ENCODE measurements around the gene ZFP62. TPM values are rescaled to one million over a fixed set of nuclear protein-coding genes. Genes with fewer than 3 reads are reported as not detected.
"Not testable (repeated sequence)": the region's sequence is repeated elsewhere in the genome, so short reads cannot be mapped to it uniquely, and the experiment has no call there.

Gene ZFP62
- total and polyA plus RNA-seq, 2 donors (not counting 1 experiment from before 2014, with no cell fraction given): 14.4 to 24.1 TPM

GRCh38 chr5:180889381-180889780, 28.3 kb upstream of the ZFP62 start:
- no peak overlapping the region for H3K27ac ChIP-seq (ENCODE audit: insufficient read depth, low read length)
- no peaks in the 10 kb centered on the region for H3K36me3 ChIP-seq (ENCODE audit: control insufficient read depth, insufficient read depth, low read length)
- no peaks in the 10 kb centered on the region for H4K20me1 ChIP-seq (ENCODE audit: control insufficient read depth, extremely low read depth, insufficient read depth, low read length)
- H3K79me2 ChIP-seq (ENCODE audit: control insufficient read depth, insufficient read depth, low read length): no peaks in the 10 kb centered on the region
- H3K4me2 ChIP-seq (ENCODE audit: extremely low read depth, insufficient read depth, low read length): no peak overlapping the region
- DNase-seq (ENCODE audit: low read depth in 2 of 2): no peak
- no peaks in the 10 kb centered on the region for H3K4me1 ChIP-seq (ENCODE audit: control insufficient read depth, extremely low read depth, insufficient read depth, low read length)
- H3K9ac ChIP-seq (ENCODE audit: insufficient read depth, low read length): no peak overlapping the region
- TF ChIP-seq CTCF (conservative IDR thresholded peaks at IDR 0.05 in 1 of 2, IDR thresholded peaks at IDR 0.05 in 1 of 2; ENCODE audit: low read depth in 1 of 2, low read length in 2 of 2) (no peak), EZH2 (IDR thresholded peaks at IDR 0.05; ENCODE audit: low read length, missing control alignments) (no peak)
- H3K9me3 ChIP-seq (ENCODE audit: control insufficient read depth, insufficient read depth, low read depth, low read length): no peaks in the 10 kb centered on the region
- H2AFZ ChIP-seq (ENCODE audit: low read length): no peak overlapping the region
- no peak overlapping the region for H3K4me3 ChIP-seq (replicated peaks in 1 of 4; ENCODE audit: control extremely low read depth in 1 of 4, insufficient read depth in 1 of 4, low read depth in 3 of 4, low read length in 4 of 4)
- H3K27me3 ChIP-seq (ENCODE audit: control insufficient read depth, insufficient read depth, low read length): no peaks in the 10 kb centered on the region

- not testable (repeated sequence) for DNase-seq (ENCODE audit: low read depth in 2 of 2); H3K27me3 ChIP-seq (ENCODE audit: control insufficient read depth, insufficient read depth, low read length); H3K36me3 ChIP-seq (ENCODE audit: control insufficient read depth, insufficient read depth, low read length); H3K4me1 ChIP-seq (ENCODE audit: control insufficient read depth, extremely low read depth, insufficient read depth, low read length); H4K20me1 ChIP-seq (ENCODE audit: control insufficient read depth, extremely low read depth, insufficient read depth, low read length); H3K79me2 ChIP-seq (ENCODE audit: control insufficient read depth, insufficient read depth, low read length); H3K27ac ChIP-seq (ENCODE audit: insufficient read depth, low read length); H3K9ac ChIP-seq (ENCODE audit: insufficient read depth, low read length); H3K4me2 ChIP-seq (ENCODE audit: extremely low read depth, insufficient read depth, low read length); H3K9me3 ChIP-seq (ENCODE audit: control insufficient read depth, insufficient read depth, low read depth, low read length); H3K4me3 ChIP-seq (replicated peaks in 1 of 4; ENCODE audit: control extremely low read depth in 1 of 4, insufficient read depth in 1 of 4, low read depth in 3 of 4, low read length in 4 of 4); H2AFZ ChIP-seq (ENCODE audit: low read length)
These were observed 24.9 kb upstream of the ZFP62 start for GRCh38 chr5:180885845-180886529.

GRCh38 chr5:180875860-180876426, 14.9 kb upstream of the ZFP62 start:
- no peak overlapping the region for H2AFZ ChIP-seq (ENCODE audit: low read length)
- H3K4me3 ChIP-seq (replicated peaks in 1 of 4; ENCODE audit: control extremely low read depth in 1 of 4, insufficient read depth in 1 of 4, low read depth in 3 of 4, low read length in 4 of 4): no peak overlapping the region
- H3K36me3 ChIP-seq (ENCODE audit: control insufficient read depth, insufficient read depth, low read length): no peaks in the 10 kb centered on the region
- no peaks in the 10 kb centered on the region for H4K20me1 ChIP-seq (ENCODE audit: control insufficient read depth, extremely low read depth, insufficient read depth, low read length)
- H3K27me3 ChIP-seq (ENCODE audit: control insufficient read depth, insufficient read depth, low read length): no peaks in the 10 kb centered on the region
- H3K4me2 ChIP-seq (ENCODE audit: extremely low read depth, insufficient read depth, low read length): no peak overlapping the region
- TF ChIP-seq CTCF (conservative IDR thresholded peaks at IDR 0.05 in 1 of 2, IDR thresholded peaks at IDR 0.05 in 1 of 2; ENCODE audit: low read depth in 1 of 2, low read length in 2 of 2): no peak
- no peaks in the 10 kb centered on the region for H3K4me1 ChIP-seq (ENCODE audit: control insufficient read depth, extremely low read depth, insufficient read depth, low read length)
- no peaks in the 10 kb centered on the region for H3K79me2 ChIP-seq (ENCODE audit: control insufficient read depth, insufficient read depth, low read length)
- H3K9me3 ChIP-seq (ENCODE audit: control insufficient read depth, insufficient read depth, low read depth, low read length): no peaks in the 10 kb centered on the region
- no peak overlapping the region for H3K9ac ChIP-seq (ENCODE audit: insufficient read depth, low read length)
- no peak for DNase-seq (ENCODE audit: low read depth in 2 of 2)
- H3K27ac ChIP-seq (ENCODE audit: insufficient read depth, low read length): no peak overlapping the region
